ENCODE measurements around the gene GTF3C1.

GTF3C1 gene, protein sequence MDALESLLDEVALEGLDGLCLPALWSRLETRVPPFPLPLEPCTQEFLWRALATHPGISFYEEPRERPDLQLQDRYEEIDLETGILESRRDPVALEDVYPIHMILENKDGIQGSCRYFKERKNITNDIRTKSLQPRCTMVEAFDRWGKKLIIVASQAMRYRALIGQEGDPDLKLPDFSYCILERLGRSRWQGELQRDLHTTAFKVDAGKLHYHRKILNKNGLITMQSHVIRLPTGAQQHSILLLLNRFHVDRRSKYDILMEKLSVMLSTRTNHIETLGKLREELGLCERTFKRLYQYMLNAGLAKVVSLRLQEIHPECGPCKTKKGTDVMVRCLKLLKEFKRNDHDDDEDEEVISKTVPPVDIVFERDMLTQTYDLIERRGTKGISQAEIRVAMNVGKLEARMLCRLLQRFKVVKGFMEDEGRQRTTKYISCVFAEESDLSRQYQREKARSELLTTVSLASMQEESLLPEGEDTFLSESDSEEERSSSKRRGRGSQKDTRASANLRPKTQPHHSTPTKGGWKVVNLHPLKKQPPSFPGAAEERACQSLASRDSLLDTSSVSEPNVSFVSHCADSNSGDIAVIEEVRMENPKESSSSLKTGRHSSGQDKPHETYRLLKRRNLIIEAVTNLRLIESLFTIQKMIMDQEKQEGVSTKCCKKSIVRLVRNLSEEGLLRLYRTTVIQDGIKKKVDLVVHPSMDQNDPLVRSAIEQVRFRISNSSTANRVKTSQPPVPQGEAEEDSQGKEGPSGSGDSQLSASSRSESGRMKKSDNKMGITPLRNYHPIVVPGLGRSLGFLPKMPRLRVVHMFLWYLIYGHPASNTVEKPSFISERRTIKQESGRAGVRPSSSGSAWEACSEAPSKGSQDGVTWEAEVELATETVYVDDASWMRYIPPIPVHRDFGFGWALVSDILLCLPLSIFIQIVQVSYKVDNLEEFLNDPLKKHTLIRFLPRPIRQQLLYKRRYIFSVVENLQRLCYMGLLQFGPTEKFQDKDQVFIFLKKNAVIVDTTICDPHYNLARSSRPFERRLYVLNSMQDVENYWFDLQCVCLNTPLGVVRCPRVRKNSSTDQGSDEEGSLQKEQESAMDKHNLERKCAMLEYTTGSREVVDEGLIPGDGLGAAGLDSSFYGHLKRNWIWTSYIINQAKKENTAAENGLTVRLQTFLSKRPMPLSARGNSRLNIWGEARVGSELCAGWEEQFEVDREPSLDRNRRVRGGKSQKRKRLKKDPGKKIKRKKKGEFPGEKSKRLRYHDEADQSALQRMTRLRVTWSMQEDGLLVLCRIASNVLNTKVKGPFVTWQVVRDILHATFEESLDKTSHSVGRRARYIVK (N-terminal part only)

GRCh38 chr16:27549746-27550581 is at the start of gene GTF3C1, which contains the start of gene KATNIP:
TSS of gene GTF3C1 (minus strand) at chr16:27549913. CDS start at chr16:27549890, 23 bp downstream.
TSS of gene KATNIP (plus strand) at chr16:27550144. CDS start at chr16:27550171, 27 bp downstream.
- TF ChIP-seq, protein P1, sequence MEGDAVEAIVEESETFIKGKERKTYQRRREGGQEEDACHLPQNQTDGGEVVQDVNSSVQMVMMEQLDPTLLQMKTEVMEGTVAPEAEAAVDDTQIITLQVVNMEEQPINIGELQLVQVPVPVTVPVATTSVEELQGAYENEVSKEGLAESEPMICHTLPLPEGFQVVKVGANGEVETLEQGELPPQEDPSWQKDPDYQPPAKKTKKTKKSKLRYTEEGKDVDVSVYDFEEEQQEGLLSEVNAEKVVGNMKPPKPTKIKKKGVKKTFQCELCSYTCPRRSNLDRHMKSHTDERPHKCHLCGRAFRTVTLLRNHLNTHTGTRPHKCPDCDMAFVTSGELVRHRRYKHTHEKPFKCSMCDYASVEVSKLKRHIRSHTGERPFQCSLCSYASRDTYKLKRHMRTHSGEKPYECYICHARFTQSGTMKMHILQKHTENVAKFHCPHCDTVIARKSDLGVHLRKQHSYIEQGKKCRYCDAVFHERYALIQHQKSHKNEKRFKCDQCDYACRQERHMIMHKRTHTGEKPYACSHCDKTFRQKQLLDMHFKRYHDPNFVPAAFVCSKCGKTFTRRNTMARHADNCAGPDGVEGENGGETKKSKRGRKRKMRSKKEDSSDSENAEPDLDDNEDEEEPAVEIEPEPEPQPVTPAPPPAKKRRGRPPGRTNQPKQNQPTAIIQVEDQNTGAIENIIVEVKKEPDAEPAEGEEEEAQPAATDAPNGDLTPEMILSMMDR (IDR thresholded peaks at IDR 0.05; ENCODE audit: low read depth, low read length, missing control alignments) = no peak
- peak within 1 kb of the TSS; percentile 82 for H3K4me3 ChIP-seq (ENCODE audit: low read depth, low read length)
- peak; percentile 87 for DNase-seq (ENCODE audit: low read depth)

GRCh38 chr16:27598931-27599565 is 49.3 kb upstream of the GTF3C1 start:
- TF ChIP-seq, protein P1 (IDR thresholded peaks at IDR 0.05; ENCODE audit: low read depth, low read length, missing control alignments) = no peak

DNA sequence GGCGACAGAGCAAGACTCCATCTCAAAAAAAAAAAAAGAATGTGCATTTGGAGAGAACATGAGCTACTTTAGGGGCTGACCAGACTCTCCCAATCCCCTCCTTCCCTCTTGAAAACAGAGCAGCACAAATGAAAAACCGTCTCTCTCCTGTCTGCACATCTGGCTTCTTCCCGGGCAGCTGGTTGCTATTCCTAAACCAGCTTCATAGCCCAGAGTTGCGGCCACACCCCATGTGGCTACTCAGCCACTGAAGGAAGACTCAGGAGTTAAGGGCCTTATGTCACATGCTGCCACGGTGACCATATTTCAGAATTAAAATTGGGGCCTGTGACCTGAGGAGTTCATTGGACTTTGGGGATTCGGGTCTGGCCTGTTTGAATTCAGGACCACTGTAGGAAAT is 48.5 kb upstream of the GTF3C1 start:
- no peak for DNase-seq (ENCODE audit: low read depth)
- H3K4me3 ChIP-seq (ENCODE audit: low read depth, low read length) = no peak overlapping the region

More at GRCh38 chr16:27598931-27599565, 49.3 kb upstream of the GTF3C1 start:
- no peak overlapping the region for H3K4me3 ChIP-seq (ENCODE audit: low read depth, low read length)
- no peak for DNase-seq (ENCODE audit: low read depth)

GRCh38 chr16:27597361-27597760 is 47.6 kb upstream of the GTF3C1 start:
- H3K4me3 ChIP-seq (ENCODE audit: low read depth, low read length) = no peak overlapping the region
- TF ChIP-seq, protein P1 (IDR thresholded peaks at IDR 0.05; ENCODE audit: low read depth, low read length, missing control alignments) = no peak
- no peak for DNase-seq (ENCODE audit: low read depth)

More for the DNA sequence above, 48.5 kb upstream of the GTF3C1 start:
- TF ChIP-seq, protein P1 (IDR thresholded peaks at IDR 0.05; ENCODE audit: low read depth, low read length, missing control alignments) = no peak

DNA sequence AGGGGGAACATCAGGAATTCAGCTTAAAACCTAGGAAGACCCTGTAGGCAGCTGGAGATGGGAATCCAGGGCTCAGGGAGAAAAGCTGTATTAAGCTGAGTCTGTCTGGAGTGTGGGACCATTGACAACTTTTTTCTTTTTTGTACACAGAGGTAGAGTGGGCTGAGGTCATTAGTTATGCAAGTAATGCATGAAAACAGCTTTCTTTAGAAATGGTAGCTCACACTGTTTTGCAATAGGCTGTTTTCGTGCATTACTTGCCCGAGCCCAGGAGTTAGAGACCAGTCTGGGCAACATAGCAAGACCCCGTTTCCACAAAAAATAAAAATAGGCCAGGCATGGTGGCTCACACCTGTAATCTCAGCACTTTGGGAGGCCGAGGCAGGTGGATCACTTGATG is 46.7 kb upstream of the GTF3C1 start:
- DNase-seq (ENCODE audit: low read depth) = no peak
- TF ChIP-seq, protein P1 (IDR thresholded peaks at IDR 0.05; ENCODE audit: low read depth, low read length, missing control alignments) = no peak
- no peak overlapping the region for H3K4me3 ChIP-seq (ENCODE audit: low read depth, low read length)
